ENCODE results near the gene NBPF10. TPM values are rescaled to one million over a fixed set of nuclear protein-coding genes. Genes with fewer than 3 reads are reported as not detected.
"Not testable (repeated sequence)": the region's sequence is repeated elsewhere in the genome, so short reads cannot be mapped to it uniquely, and the experiment has no call there.

NBPF10 gene, protein sequence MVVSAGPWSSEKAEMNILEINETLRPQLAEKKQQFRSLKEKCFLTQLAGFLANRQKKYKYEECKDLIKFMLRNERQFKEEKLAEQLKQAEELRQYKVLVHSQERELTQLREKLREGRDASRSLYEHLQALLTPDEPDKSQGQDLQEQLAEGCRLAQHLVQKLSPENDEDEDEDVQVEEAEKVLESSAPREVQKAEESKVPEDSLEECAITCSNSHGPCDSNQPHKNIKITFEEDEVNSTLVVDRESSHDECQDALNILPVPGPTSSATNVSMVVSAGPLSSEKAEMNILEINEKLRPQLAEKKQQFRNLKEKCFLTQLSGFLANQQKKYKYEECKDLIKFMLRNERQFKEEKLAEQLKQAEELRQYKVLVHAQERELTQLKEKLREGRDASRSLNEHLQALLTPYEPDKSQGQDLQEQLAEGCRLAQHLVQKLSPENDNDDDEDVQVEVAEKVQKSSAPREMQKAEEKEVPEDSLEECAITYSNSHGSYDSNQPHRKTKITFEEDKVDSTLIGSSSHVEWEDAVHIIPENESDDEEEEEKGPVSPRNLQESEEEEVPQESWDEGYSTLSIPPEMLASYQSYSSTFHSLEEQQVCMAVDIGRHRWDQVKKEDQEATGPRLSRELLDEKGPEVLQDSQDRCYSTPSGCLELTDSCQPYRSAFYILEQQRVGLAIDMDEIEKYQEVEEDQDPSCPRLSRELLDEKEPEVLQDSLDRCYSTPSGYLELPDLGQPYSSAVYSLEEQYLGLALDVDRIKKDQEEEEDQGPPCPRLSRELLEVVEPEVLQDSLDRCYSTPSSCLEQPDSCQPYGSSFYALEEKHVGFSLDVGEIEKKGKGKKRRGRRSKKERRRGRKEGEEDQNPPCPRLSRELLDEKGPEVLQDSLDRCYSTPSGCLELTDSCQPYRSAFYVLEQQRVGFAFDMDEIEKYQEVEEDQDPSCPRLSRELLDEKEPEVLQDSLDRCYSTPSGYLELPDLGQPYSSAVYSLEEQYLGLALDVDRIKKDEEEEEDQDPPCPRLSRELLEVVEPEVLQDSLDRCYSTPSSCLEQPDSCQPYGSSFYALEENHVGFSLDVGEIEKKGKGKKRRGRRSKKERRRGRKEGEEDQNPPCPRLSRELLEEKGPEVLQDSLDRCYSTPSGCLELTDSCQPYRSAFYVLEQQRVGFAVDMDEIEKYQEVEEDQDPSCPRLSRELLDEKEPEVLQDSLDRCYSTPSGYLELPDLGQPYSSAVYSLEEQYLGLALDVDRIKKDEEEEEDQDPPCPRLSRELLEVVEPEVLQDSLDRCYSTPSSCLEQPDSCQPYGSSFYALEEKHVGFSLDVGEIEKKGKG (N-terminal part only)
- 1 to 10 TPM; 1.9 TPM for total RNA-seq

- H3K27me3 ChIP-seq; H3K9ac ChIP-seq (ENCODE audit: low read depth in 2 of 2, low read length in 2 of 2); DNase-seq; H3K9me3 ChIP-seq; H3K4me3 ChIP-seq; H3K36me3 ChIP-seq; H3K27ac ChIP-seq; H3K4me1 ChIP-seq; intact Hi-C loops (cut with DNase I): not testable (repeated sequence)
Observed at GRCh38 chr1:146144465-146144864, at the start of gene NBPF10. Gene NBPF10, minus strand, starts transcription at chr1:146144804. Its CDS starts 35 bp downstream, at chr1:146144769.

DNA sequence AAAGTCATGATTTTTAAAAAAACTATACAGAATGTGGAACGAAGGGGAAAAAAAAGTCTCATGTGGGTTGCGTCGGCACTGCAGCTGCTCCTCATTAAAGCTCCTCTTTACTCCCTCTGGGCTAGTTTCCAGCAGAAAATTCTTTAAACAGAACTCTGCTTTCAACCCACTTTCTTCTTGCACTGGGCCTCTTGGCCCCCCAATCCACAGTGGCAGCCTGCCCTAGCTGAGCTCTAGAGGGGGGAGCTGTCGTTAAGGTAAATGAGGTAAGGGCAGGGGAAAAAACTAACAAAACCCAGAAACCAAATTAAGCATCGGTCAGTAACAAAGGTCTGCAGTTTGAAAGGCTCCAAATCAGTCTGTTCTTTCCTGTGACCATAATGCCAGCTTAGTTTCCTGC, 29.9 kb upstream of the NBPF10 start:
- H3K4me1 ChIP-seq; H3K36me3 ChIP-seq; H3K9ac ChIP-seq (ENCODE audit: low read depth in 2 of 2, low read length in 2 of 2); H3K9me3 ChIP-seq; intact Hi-C loops (cut with DNase I); H3K27me3 ChIP-seq; H3K27ac ChIP-seq; H3K4me3 ChIP-seq: not testable (repeated sequence)
- peak; percentile 19 for DNase-seq

GRCh38 chr1:146167740-146168139, 23.1 kb upstream of the NBPF10 start:
- H3K9me3 ChIP-seq; H3K9ac ChIP-seq (ENCODE audit: low read depth in 2 of 2, low read length in 2 of 2); H3K4me3 ChIP-seq; H3K27ac ChIP-seq; DNase-seq; H3K27me3 ChIP-seq; H3K4me1 ChIP-seq; intact Hi-C loops (cut with DNase I); H3K36me3 ChIP-seq: not testable (repeated sequence)

- H3K27me3 ChIP-seq; H3K4me3 ChIP-seq; intact Hi-C loops (cut with DNase I); H3K9me3 ChIP-seq; H3K9ac ChIP-seq (ENCODE audit: low read depth in 2 of 2, low read length in 2 of 2); H3K27ac ChIP-seq; H3K36me3 ChIP-seq; DNase-seq; H3K4me1 ChIP-seq: not testable (repeated sequence)
Observed at GRCh38 chr1:146167273-146167672, 22.7 kb upstream of the NBPF10 start.

Other genes starting within 250 kb of the NBPF10 start
- 1 to 10 TPM in 1 of 2 donors, under 1 TPM in 1; 0.19 to 1.7 TPM for gene ITGA10, start 234.8 kb downstream of the NBPF10 start, total RNA-seq
- gene PEX11B, start 226.1 kb downstream of the NBPF10 start, total RNA-seq: 10 to 100 TPM; 28.2 to 31.1 TPM
- gene RBM8A, start 217.3 kb downstream of the NBPF10 start, total RNA-seq: 100 to 1,000 TPM; 108 to 148 TPM
- 1 to 10 TPM; 4.7 to 8.6 TPM for gene LIX1L, start 186.8 kb downstream of the NBPF10 start, total RNA-seq
- gene ANKRD34A, start 180.2 kb downstream of the NBPF10 start, total RNA-seq: under 1 TPM; 0.21 to 0.44 TPM
- 10 to 100 TPM; 12.6 to 16.1 TPM for gene POLR3GL, start 180.1 kb downstream of the NBPF10 start, total RNA-seq
- gene TXNIP, start 148.2 kb downstream of the NBPF10 start, total RNA-seq: 100 to 1,000 TPM; 302 to 496 TPM
- gene HJV, start 123.1 kb downstream of the NBPF10 start, total RNA-seq: not detected
- gene NOTCH2NLA, start 84.2 kb upstream of the NBPF10 start, total RNA-seq: 10 to 100 TPM; 23.6 to 28.3 TPM

Data from colonic mucosa (tissue), 4 donors.